K562 (cell line): ENCODE measurements around the gene SNX30. TPM values are rescaled to one million over a fixed set of nuclear protein-coding genes. Genes with fewer than 3 reads are reported as not detected.

Source experiments
- ASH1L ChIP-seq: fragments of 450-650 bp; IDR thresholded peaks from 2 replicates; pipeline ENCODE4 v1.6.1; 2018; ENCODE audit warnings: borderline replicate concordance, mild to moderate bottlenecking, low read depth; ENCODE audit not compliant: partially characterized antibody
- ETV1 ChIP-seq: fragments of 450-650 bp; conservative IDR thresholded peaks from 2 replicates; pipeline ENCODE4 v1.6.1; 2016; ENCODE audit warnings: missing genetic modification characterization, control low read depth, low read depth, missing compliant biosample characterization
- HOXB6 ChIP-seq: fragments of 250-450 bp; sonication (Bioruptor Pico); IDR thresholded peaks from 2 replicates; pipeline ENCODE4 v1.5.1; 2022; ENCODE audit warnings: mild to moderate bottlenecking, borderline replicate concordance
- JUN ChIP-seq, 2 experiments: sonication (generic) in 1 of 2; formaldehyde crosslinking in 1 of 2; IDR thresholded peaks; 2 replicates each; pipeline versions ENCODE4 v1.6.1 to v1.8.0; 2012 to 2022; ENCODE audit warnings: borderline replicate concordance in 2 of 2, mild to moderate bottlenecking in 2 of 2, improper control_type of control experiment in 1 of 2, low read depth in 1 of 2, low read length in 1 of 2, missing genetic modification reagents in 1 of 2
- NELFE ChIP-seq: IDR thresholded peaks from 2 replicates; pipeline ENCODE4 v1.6.1; 2011; ENCODE audit warnings: mild to moderate bottlenecking; ENCODE audit not compliant: insufficient read depth, insufficient read length
- POLR3G ChIP-seq: IDR thresholded peaks from 2 replicates; pipeline ENCODE4 v1.6.1; 2011; ENCODE audit not compliant: insufficient read length, insufficient replicate concordance; ENCODE audit errors: extremely low read depth
- RBM17 ChIP-seq: fragments of 200-400 bp; formaldehyde crosslinking; IDR thresholded peaks from 2 replicates; pipeline ENCODE4 v1.6.1; 2017; ENCODE audit warnings: low read depth, mild to moderate bottlenecking, low read length, borderline replicate concordance
- SMARCA5 ChIP-seq: fragments of 450-650 bp; IDR thresholded peaks from 2 replicates; pipeline ENCODE4 v1.6.1; 2016
- YBX1 ChIP-seq: fragments of 450-650 bp; IDR thresholded peaks from 2 replicates; pipeline ENCODE4 v1.7.1; 2016; ENCODE audit warnings: mild to moderate bottlenecking
- ZFP36 ChIP-seq: fragments of 150-350 bp; IDR thresholded peaks from 2 replicates; pipeline ENCODE4 v1.6.1; 2018; ENCODE audit warnings: low read length, low read depth; ENCODE audit not compliant: partially characterized antibody
- ZKSCAN8 ChIP-seq: fragments of 200-800 bp; sonication (Bioruptor generic); IDR thresholded peaks from 2 replicates; pipeline ENCODE4 v1.6.1; 2016; ENCODE audit warnings: missing genetic modification characterization, missing compliant biosample characterization
- ZNF212 ChIP-seq: fragments of 450-650 bp; formaldehyde crosslinking; IDR thresholded peaks from 2 replicates; pipeline ENCODE4 v1.4.0; 2020; ENCODE audit warnings: mild to moderate bottlenecking
- ZNF239 ChIP-seq: fragments of 250-450 bp; sonication (Bioruptor Pico); IDR thresholded peaks from 2 replicates; pipeline ENCODE4 v1.4.0; 2020; ENCODE audit warnings: mild to moderate bottlenecking
- polyA plus RNA-seq, 8 experiments: library from polyadenylated mRNA; depleted of rRNA in 4 of 8; stranded (reverse) in 5 of 8; unstranded in 3 of 8; fragments of >200 nt; fragmentation: Nextera tagmentation in 2 of 8; fragmentation: Illumina TruSeq in 1 of 8; extraction: Ambion mirVana in 2 of 8; extraction: Trizol in 1 of 8; gene quantifications; 2 replicates each; pipeline versions ENCODE4 v1.2.1 to v1.2.3, GENCODE V29; 2011 to 2014; ENCODE audit warnings: inconsistent platforms in 1 of 8, missing spikeins in 1 of 8
- total RNA-seq, 7 experiments: library from RNA; depleted of rRNA in 6 of 7; stranded (reverse); fragments of >200 nt in 6 of 7; fragmentation: Illumina TruSeq in 2 of 7; extraction: Trizol in 2 of 7; gene quantifications; 2 replicates each; pipeline versions ENCODE4 v1.2.1 to v1.2.3, GENCODE V29; 2011 to 2021; ENCODE audit warnings: low replicate concordance in 1 of 7
- TF ChIP-seq, protein P1 (sequence below): IDR thresholded peaks from 2 replicates; pipeline ENCODE4 v1.6.1; 2011; ENCODE audit not compliant: insufficient read length; ENCODE audit errors: extremely low read depth
- TF ChIP-seq, protein P2 (sequence below): sonication (generic); formaldehyde crosslinking; IDR thresholded peaks from 2 replicates; pipeline ENCODE4 v1.8.1; 2023; ENCODE audit warnings: mild to moderate bottlenecking, missing genetic modification reagents
- TF ChIP-seq, protein P3 (sequence below): sonication (generic); formaldehyde crosslinking; IDR thresholded peaks from 2 replicates; pipeline ENCODE4 v1.8.1; 2022; ENCODE audit warnings: missing genetic modification reagents
- TF ChIP-seq, protein P4 (sequence below): fragments of 450-650 bp; formaldehyde crosslinking; IDR thresholded peaks from 2 replicates; pipeline ENCODE4 v1.4.0; 2022; ENCODE audit warnings: missing genetic modification characterization
- TF ChIP-seq, protein P5 (sequence below), 2 experiments: fragments of 250-450 bp in 1 of 2; fragments of 450-650 bp in 1 of 2; sonication (Bioruptor Pico) in 1 of 2; IDR thresholded peaks; 2 replicates each; pipeline versions ENCODE4 v1.6.1 to v1.8.0; 2016 to 2021; ENCODE audit warnings: mild to moderate bottlenecking in 2 of 2, moderate library complexity in 2 of 2, missing compliant biosample characterization in 1 of 2, missing genetic modification characterization in 1 of 2
- TF ChIP-seq, protein P6 (sequence below): fragments of 250-450 bp; sonication (Bioruptor Pico); IDR thresholded peaks from 2 replicates; pipeline ENCODE4 v1.9.0; 2021; ENCODE audit warnings: mild to moderate bottlenecking
- TF ChIP-seq, protein P7 (sequence below): sonication (generic); formaldehyde crosslinking; IDR thresholded peaks from 2 replicates; pipeline ENCODE4 v1.9.0; 2022; ENCODE audit warnings: mild to moderate bottlenecking, missing genetic modification reagents

Gene SNX30
- total and polyA plus RNA-seq, 9 of the 15 experiments (the other 6 are each of a cell fraction or from before 2014, with no cell fraction given) = 0.76 to 5.9 (median 3.3) TPM

DNA sequence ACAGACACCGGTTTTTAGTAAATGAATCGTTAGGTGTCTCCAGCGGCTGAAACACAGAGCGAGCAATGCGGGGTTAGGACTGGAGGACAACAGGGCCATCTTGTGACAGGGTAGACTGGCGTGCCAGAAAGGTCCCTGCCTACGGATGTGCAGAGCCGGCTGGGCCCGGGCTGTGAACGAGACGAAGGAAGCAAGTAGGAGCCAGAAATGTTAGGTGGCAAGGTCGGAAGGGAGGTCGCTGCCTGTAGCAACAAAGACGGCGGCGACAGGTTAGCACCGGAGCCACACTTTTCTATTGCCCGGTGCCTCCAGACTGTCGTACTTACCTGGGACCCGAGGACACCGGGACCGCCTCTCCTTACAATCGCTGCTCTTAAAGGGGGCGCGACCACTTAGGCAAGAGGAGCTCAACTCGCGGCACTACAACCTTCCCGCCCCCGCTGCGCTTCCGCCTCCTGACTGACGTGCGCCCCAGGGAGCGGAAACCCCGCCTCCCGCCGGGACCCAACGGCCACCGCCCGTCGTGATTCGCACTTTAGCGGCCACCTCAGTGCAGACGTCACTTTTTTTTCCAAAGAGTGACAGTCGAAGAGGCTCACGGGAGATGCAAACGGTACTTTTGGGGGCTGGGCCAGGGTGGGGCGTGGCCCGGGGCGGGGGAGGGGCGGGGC, 32.8 kb upstream of the SNX30 start, which contains the start of gene INIP (continued):
- TF ChIP-seq ZFP36 (no peak), YBX1 (no peak), POLR3G (no peak), ASH1L (no peak), NELFE (no peak), ETV1 (tag) (peak; percentile 67), ZNF212 (no peak), HOXB6 (no peak), ZNF239 (no peak), ZKSCAN8 (CRISPR knock-in tag) (no peak), RBM17 (no peak), JUN (IDR thresholded peaks at IDR 0.05; ENCODE audit: borderline replicate concordance, low read depth, low read length) (0 out of 2 replicates have a peak, but pooled peaks have one; percentile 4), JUN (CRISPR knock-in tag; IDR thresholded peaks at IDR 0.05; ENCODE audit: borderline replicate concordance) (0 out of 2 replicates have a peak, but pooled peaks have one; percentile 53), SMARCA5 (no peak)
- TF ChIP-seq, protein P1, sequence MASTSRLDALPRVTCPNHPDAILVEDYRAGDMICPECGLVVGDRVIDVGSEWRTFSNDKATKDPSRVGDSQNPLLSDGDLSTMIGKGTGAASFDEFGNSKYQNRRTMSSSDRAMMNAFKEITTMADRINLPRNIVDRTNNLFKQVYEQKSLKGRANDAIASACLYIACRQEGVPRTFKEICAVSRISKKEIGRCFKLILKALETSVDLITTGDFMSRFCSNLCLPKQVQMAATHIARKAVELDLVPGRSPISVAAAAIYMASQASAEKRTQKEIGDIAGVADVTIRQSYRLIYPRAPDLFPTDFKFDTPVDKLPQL = no peak
- TF ChIP-seq, protein P2, sequence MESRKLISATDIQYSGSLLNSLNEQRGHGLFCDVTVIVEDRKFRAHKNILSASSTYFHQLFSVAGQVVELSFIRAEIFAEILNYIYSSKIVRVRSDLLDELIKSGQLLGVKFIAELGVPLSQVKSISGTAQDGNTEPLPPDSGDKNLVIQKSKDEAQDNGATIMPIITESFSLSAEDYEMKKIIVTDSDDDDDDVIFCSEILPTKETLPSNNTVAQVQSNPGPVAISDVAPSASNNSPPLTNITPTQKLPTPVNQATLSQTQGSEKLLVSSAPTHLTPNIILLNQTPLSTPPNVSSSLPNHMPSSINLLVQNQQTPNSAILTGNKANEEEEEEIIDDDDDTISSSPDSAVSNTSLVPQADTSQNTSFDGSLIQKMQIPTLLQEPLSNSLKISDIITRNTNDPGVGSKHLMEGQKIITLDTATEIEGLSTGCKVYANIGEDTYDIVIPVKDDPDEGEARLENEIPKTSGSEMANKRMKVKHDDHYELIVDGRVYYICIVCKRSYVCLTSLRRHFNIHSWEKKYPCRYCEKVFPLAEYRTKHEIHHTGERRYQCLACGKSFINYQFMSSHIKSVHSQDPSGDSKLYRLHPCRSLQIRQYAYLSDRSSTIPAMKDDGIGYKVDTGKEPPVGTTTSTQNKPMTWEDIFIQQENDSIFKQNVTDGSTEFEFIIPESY (CRISPR knock-in tag) = no peak
- TF ChIP-seq, protein P3, sequence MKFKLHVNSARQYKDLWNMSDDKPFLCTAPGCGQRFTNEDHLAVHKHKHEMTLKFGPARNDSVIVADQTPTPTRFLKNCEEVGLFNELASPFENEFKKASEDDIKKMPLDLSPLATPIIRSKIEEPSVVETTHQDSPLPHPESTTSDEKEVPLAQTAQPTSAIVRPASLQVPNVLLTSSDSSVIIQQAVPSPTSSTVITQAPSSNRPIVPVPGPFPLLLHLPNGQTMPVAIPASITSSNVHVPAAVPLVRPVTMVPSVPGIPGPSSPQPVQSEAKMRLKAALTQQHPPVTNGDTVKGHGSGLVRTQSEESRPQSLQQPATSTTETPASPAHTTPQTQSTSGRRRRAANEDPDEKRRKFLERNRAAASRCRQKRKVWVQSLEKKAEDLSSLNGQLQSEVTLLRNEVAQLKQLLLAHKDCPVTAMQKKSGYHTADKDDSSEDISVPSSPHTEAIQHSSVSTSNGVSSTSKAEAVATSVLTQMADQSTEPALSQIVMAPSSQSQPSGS (CRISPR knock-in tag) = no peak
- TF ChIP-seq, protein P4, sequence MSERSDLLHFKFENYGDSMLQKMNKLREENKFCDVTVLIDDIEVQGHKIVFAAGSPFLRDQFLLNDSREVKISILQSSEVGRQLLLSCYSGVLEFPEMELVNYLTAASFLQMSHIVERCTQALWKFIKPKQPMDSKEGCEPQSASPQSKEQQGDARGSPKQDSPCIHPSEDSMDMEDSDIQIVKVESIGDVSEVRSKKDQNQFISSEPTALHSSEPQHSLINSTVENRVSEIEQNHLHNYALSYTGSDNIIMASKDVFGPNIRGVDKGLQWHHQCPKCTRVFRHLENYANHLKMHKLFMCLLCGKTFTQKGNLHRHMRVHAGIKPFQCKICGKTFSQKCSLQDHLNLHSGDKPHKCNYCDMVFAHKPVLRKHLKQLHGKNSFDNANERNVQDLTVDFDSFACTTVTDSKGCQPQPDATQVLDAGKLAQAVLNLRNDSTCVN = no peak
- TF ChIP-seq, protein P5, sequence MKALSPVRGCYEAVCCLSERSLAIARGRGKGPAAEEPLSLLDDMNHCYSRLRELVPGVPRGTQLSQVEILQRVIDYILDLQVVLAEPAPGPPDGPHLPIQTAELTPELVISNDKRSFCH (CRISPR knock-in tag; IDR thresholded peaks at IDR 0.05) = no peak
- TF ChIP-seq, protein P5 (tag; IDR thresholded peaks at IDR 0.05) = no peak
- TF ChIP-seq, protein P6, sequence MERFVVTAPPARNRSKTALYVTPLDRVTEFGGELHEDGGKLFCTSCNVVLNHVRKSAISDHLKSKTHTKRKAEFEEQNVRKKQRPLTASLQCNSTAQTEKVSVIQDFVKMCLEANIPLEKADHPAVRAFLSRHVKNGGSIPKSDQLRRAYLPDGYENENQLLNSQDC (CRISPR knock-in tag) = no peak
- TF ChIP-seq, protein P7, sequence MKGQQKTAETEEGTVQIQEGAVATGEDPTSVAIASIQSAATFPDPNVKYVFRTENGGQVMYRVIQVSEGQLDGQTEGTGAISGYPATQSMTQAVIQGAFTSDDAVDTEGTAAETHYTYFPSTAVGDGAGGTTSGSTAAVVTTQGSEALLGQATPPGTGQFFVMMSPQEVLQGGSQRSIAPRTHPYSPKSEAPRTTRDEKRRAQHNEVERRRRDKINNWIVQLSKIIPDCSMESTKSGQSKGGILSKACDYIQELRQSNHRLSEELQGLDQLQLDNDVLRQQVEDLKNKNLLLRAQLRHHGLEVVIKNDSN = peak; percentile 40; the same call in 1 of the 2 replicates
